Ishikawa (cell line): Measurements from ENCODE around the gene YIF1A.
A peak's percentile ranks its signal among the peaks of the same experiment; 100 is the strongest.

Experiments
- CEBPB ChIP-seq: IDR thresholded peaks from 2 replicates; pipeline ENCODE4 v1.6.1; 2012
- CREB1 ChIP-seq: IDR thresholded peaks from 2 replicates; pipeline ENCODE4 v1.6.1; 2012; ENCODE audit warnings: low read depth
- EP300 ChIP-seq: IDR thresholded peaks from 2 replicates; pipeline ENCODE4 v1.6.1; 2012; ENCODE audit warnings: borderline replicate concordance
- NFIC ChIP-seq: IDR thresholded peaks from 2 replicates; pipeline ENCODE4 v1.6.1; 2012
- RAD21 ChIP-seq: IDR thresholded peaks from 2 replicates; pipeline ENCODE4 v1.6.1; 2012; ENCODE audit warnings: low read depth
- TAF1 ChIP-seq: IDR thresholded peaks from 2 replicates; pipeline ENCODE4 v1.6.1; 2012; ENCODE audit warnings: low read depth, mild to moderate bottlenecking
- TCF12 ChIP-seq: IDR thresholded peaks from 2 replicates; pipeline ENCODE4 v1.6.1; 2012; ENCODE audit warnings: low read depth
- TEAD4 ChIP-seq: IDR thresholded peaks from 2 replicates; pipeline ENCODE4 v1.6.1; 2012
- YY1 ChIP-seq: IDR thresholded peaks from 2 replicates; pipeline ENCODE4 v1.6.1; 2012; ENCODE audit warnings: low read depth
- ZBTB7A ChIP-seq: IDR thresholded peaks from 2 replicates; pipeline ENCODE4 v1.6.1; 2012; ENCODE audit warnings: low read depth
- TF ChIP-seq, protein P1 (sequence below): IDR thresholded peaks from 2 replicates; pipeline ENCODE4 v1.6.1; 2012
- TF ChIP-seq, protein P2 (sequence below): IDR thresholded peaks from 2 replicates; pipeline ENCODE4 v1.6.1; 2012
- TF ChIP-seq, protein P3 (sequence below): IDR thresholded peaks from 2 replicates; pipeline ENCODE4 v1.6.1; 2012; ENCODE audit warnings: low read depth, mild to moderate bottlenecking

DNA sequence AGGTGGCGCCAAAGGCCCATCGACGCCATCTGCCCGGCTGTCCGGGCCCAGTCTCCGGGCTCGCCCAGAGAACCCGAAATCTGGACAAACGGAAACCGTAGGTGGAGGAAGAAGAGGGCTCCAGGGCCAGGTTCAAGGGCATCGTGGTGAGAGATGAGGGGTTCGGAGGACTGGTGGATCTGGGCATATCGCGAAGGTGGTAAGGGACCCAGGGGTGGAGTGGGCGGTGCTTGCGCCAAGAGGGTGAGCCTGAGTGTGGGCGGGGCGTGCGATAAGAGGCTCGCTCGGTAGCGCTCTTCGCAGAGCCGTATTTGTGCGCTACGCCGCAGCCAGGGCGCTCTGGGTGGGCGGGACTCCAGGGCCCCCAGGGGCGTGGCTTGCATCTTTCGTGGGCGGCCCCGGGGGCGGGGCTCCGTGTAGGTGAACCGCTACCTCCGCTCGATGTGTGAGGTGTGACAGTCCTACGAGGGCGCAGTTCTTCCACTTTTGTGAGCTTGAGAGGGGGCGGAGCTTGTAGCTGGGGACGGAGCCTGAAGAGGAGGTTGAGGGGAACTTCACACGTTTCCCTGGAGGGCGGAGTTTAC, 23.1 kb upstream of the YIF1A start:
- TF ChIP-seq, protein P1, sequence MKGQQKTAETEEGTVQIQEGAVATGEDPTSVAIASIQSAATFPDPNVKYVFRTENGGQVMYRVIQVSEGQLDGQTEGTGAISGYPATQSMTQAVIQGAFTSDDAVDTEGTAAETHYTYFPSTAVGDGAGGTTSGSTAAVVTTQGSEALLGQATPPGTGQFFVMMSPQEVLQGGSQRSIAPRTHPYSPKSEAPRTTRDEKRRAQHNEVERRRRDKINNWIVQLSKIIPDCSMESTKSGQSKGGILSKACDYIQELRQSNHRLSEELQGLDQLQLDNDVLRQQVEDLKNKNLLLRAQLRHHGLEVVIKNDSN, result no peak
- TF ChIP-seq TAF1, result no peak; the same call in 1 of the 2 replicates
- no peak for TF ChIP-seq EP300
- peak; percentile 94 for TF ChIP-seq RAD21
- no peak for TF ChIP-seq YY1
- TF ChIP-seq, protein P2, sequence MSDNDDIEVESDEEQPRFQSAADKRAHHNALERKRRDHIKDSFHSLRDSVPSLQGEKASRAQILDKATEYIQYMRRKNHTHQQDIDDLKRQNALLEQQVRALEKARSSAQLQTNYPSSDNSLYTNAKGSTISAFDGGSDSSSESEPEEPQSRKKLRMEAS, result peak; percentile 46; the same call in 1 of the 2 replicates
- TF ChIP-seq, protein P3, sequence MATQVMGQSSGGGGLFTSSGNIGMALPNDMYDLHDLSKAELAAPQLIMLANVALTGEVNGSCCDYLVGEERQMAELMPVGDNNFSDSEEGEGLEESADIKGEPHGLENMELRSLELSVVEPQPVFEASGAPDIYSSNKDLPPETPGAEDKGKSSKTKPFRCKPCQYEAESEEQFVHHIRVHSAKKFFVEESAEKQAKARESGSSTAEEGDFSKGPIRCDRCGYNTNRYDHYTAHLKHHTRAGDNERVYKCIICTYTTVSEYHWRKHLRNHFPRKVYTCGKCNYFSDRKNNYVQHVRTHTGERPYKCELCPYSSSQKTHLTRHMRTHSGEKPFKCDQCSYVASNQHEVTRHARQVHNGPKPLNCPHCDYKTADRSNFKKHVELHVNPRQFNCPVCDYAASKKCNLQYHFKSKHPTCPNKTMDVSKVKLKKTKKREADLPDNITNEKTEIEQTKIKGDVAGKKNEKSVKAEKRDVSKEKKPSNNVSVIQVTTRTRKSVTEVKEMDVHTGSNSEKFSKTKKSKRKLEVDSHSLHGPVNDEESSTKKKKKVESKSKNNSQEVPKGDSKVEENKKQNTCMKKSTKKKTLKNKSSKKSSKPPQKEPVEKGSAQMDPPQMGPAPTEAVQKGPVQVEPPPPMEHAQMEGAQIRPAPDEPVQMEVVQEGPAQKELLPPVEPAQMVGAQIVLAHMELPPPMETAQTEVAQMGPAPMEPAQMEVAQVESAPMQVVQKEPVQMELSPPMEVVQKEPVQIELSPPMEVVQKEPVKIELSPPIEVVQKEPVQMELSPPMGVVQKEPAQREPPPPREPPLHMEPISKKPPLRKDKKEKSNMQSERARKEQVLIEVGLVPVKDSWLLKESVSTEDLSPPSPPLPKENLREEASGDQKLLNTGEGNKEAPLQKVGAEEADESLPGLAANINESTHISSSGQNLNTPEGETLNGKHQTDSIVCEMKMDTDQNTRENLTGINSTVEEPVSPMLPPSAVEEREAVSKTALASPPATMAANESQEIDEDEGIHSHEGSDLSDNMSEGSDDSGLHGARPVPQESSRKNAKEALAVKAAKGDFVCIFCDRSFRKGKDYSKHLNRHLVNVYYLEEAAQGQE, result no peak
- no peak for TF ChIP-seq CREB1
- TF ChIP-seq CEBPB, result no peak
- TF ChIP-seq TCF12, result no peak
- TF ChIP-seq TEAD4, result no peak
- TF ChIP-seq NFIC, result no peak
- TF ChIP-seq ZBTB7A, result no peak
